Measurements from ENCODE around the gene TNK2.

GRCh38 chr3:195853996-195854395 is 54.4 kb downstream of the TNK2 start:
- TF ChIP-seq CTCF (IDR thresholded peaks at IDR 0.05) (no peak), POLR2A (IDR thresholded peaks at IDR 0.05) (no peak)

Measured in body of pancreas (tissue), 4 donors.